GM12878 (cell line): Measurements from ENCODE around the gene NKRF. TPM values are rescaled to one million over a fixed set of nuclear protein-coding genes. Genes with fewer than 3 reads are reported as not detected.

ENCODE experiments used
- ATAC-seq: fragments of 200-7000 bp; cut with Tn5 transposase; 3 replicates; pipeline ENCODE4 v1.9.1; 2020; ENCODE audit warnings: mild to moderate bottlenecking, moderate library complexity
- BruUV-seq: library from RNA; stranded (reverse); fragments of 400-500 nt; replicated peaks from 2 replicates; lab custom pipeline; 2021; lab: Mats Ljungman, UMichigan
- CTCF ChIA-PET: fragments of 300-600 bp; sonication (Branson Sonifier 250); formaldehyde crosslinking; extraction: SDS; loops from one replicate; lab custom pipeline; 2021; ENCODE audit warnings: inconsistent platforms; lab: Yijun Ruan, JAX
- POLR2A ChIA-PET: fragments of 350-600 bp; formaldehyde crosslinking; extraction: SDS; loops from one replicate; lab custom pipeline; 2021; ENCODE audit warnings: inconsistent platforms; lab: Charles Lee
- RAD21 ChIA-PET: fragments of 300-600 bp; sonication (Branson Sonifier 250); formaldehyde crosslinking; loops from one replicate; lab custom pipeline; 2023; ENCODE audit warnings: antibody characterized with exemption; ENCODE audit not compliant: unreplicated experiment; lab: Charles Lee
- SMC1A ChIA-PET: fragments of 300-600 bp; sonication (Branson Sonifier 250); formaldehyde crosslinking; loops from one replicate; lab custom pipeline; 2023; ENCODE audit not compliant: unreplicated experiment, uncharacterized antibody; lab: Charles Lee
- DNase-seq: peaks from one replicate; pipeline ENCODE4 v3.0.0-alpha.2; 2011; ENCODE audit warnings: low read depth, low spot score
- FAIRE-seq: peaks from 3 replicates; lab custom pipeline; 2011; peaks lifted over from hg19 to GRCh38; lab: Jason Lieb, UNC
- H2AFZ ChIP-seq: 2 replicates; pipeline ENCODE4 v1.6.0; 2011; ENCODE audit warnings: low read depth, low read length, control low read depth; ENCODE audit not compliant: control insufficient read depth
- H3K27ac ChIP-seq: 2 replicates; pipeline ENCODE4 v1.5.1; 2011; ENCODE audit warnings: control low read depth; ENCODE audit not compliant: control insufficient read depth, insufficient read depth
- H3K27me3 ChIP-seq, 2 experiments: replicated peaks in 1 of 2; 2 replicates each; pipeline versions ENCODE4 v1.6.0 to v1.6.1; 2011; ENCODE audit warnings: low read length in 1 of 2; ENCODE audit not compliant: control insufficient read depth in 2 of 2, insufficient read depth in 2 of 2
- H3K36me3 ChIP-seq, 2 experiments: 2 replicates each; pipeline ENCODE4 v1.5.1; 2011; ENCODE audit warnings: low read length in 1 of 2; ENCODE audit not compliant: control insufficient read depth in 2 of 2, insufficient read depth in 2 of 2
- H3K4me1 ChIP-seq: 2 replicates; pipeline ENCODE4 v1.6.1; 2011; ENCODE audit warnings: mild to moderate bottlenecking, low read length, moderate library complexity, mixed read lengths; ENCODE audit not compliant: control insufficient read depth, insufficient read depth
- H3K4me2 ChIP-seq: 2 replicates; pipeline ENCODE4 v1.6.0; 2011; ENCODE audit warnings: control low read depth; ENCODE audit not compliant: control insufficient read depth, insufficient read depth
- H3K4me3 ChIP-seq: fragments of 200-600 bp; sonication (generic); 2 replicates; pipeline ENCODE4 v1.5.1; 2016
- H3K79me2 ChIP-seq: 2 replicates; pipeline ENCODE4 v1.6.0; 2011; ENCODE audit warnings: low read length; ENCODE audit not compliant: control insufficient read depth, insufficient read depth
- H3K9ac ChIP-seq: 2 replicates; pipeline ENCODE4 v1.8.0; 2011; ENCODE audit warnings: low read length, control low read depth, mixed read lengths; ENCODE audit not compliant: control insufficient read depth, insufficient read depth
- H3K9me3 ChIP-seq: replicated peaks from 3 replicates; pipeline ENCODE4 v1.5.1; 2011; ENCODE audit warnings: mild to moderate bottlenecking, low read length; ENCODE audit not compliant: control insufficient read depth, insufficient read depth
- H4K20me1 ChIP-seq: 2 replicates; pipeline ENCODE4 v1.6.0; 2011; ENCODE audit not compliant: control insufficient read depth, insufficient read depth
- CREB1 ChIP-seq: IDR thresholded peaks from 2 replicates; pipeline ENCODE4 v1.6.1; 2012; ENCODE audit warnings: low read depth, mild to moderate bottlenecking, inconsistent platforms
- CREM ChIP-seq: IDR thresholded peaks from 2 replicates; pipeline ENCODE4 v1.6.1; 2014; ENCODE audit warnings: antibody characterized with exemption, low read depth
- DPF2 ChIP-seq: fragments of 450-650 bp; IDR thresholded peaks from 2 replicates; pipeline ENCODE4 v1.6.1; 2017; ENCODE audit warnings: mild to moderate bottlenecking
- EED ChIP-seq: sonication (generic); IDR thresholded peaks from 2 replicates; pipeline ENCODE4 v1.6.1; 2016; ENCODE audit warnings: antibody characterized with exemption, low read depth
- EP300 ChIP-seq, 2 experiments: fragments of 150-350 bp in 1 of 2; IDR thresholded peaks; 2 replicates each; pipeline ENCODE4 v1.6.1; 2011 to 2012; ENCODE audit warnings: low read depth in 2 of 2, low read length in 2 of 2, borderline replicate concordance in 1 of 2, improper control_type of control experiment in 1 of 2, inconsistent platforms in 1 of 2; ENCODE audit not compliant: control insufficient read depth in 1 of 2
- JUNB ChIP-seq: IDR thresholded peaks from 2 replicates; pipeline ENCODE4 v1.6.1; 2016; ENCODE audit warnings: antibody characterized with exemption, mild to moderate bottlenecking
- MEF2A ChIP-seq: IDR thresholded peaks from 2 replicates; pipeline ENCODE4 v1.6.1; 2011; ENCODE audit warnings: low read depth, mild to moderate bottlenecking, low read length, moderate library complexity; ENCODE audit not compliant: insufficient read depth
- MEF2B ChIP-seq: fragments of 450-650 bp; IDR thresholded peaks from 2 replicates; pipeline ENCODE4 v1.6.1; 2018; ENCODE audit warnings: mild to moderate bottlenecking, moderate library complexity; ENCODE audit not compliant: partially characterized antibody, poor library complexity, severe bottlenecking
- MTA2 ChIP-seq: fragments of 450-650 bp; IDR thresholded peaks from 2 replicates; pipeline ENCODE4 v1.6.1; 2016; ENCODE audit warnings: low read depth, mild to moderate bottlenecking, moderate library complexity
- NFIC ChIP-seq: IDR thresholded peaks from 2 replicates; pipeline ENCODE4 v1.6.1; 2012; ENCODE audit warnings: low read depth, mild to moderate bottlenecking, inconsistent platforms, low read length, moderate library complexity
- RCOR1 ChIP-seq: conservative IDR thresholded peaks from 2 replicates; pipeline ENCODE4 v1.6.1; 2012; ENCODE audit warnings: low read depth, low read length, improper control_type of control experiment
- RELB ChIP-seq: fragments of 450-650 bp; IDR thresholded peaks from 2 replicates; pipeline ENCODE4 v1.6.1; 2017; ENCODE audit warnings: low read depth, mild to moderate bottlenecking, moderate library complexity
- RUNX3 ChIP-seq: IDR thresholded peaks from 2 replicates; pipeline ENCODE4 v1.6.1; 2012; ENCODE audit warnings: low read length, inconsistent platforms
- TARDBP ChIP-seq: IDR thresholded peaks from 2 replicates; pipeline ENCODE4 v1.6.1; 2016; ENCODE audit warnings: borderline replicate concordance
- WGBS: methylation state at CpG from one replicate; pipeline ENCODE4 v1.1.6; 2016; ENCODE audit warnings: low lambda C conversion rate; ENCODE audit not compliant: insufficient replicate concordance, insufficient coverage; ENCODE audit errors: missing lambda C conversion rate; 5-methylcytosine and 5-hydroxymethylcytosine counted together
- in situ Hi-C: fragments of 300-500 bp; cut with MboI; formaldehyde crosslinking; loops from 9 replicates; pipeline ENCODE4 v1.14.3; 2018; ENCODE audit warnings: mixed read lengths
- intact Hi-C: fragments of 100-400 bp; cut with micrococcal nuclease; formaldehyde crosslinking; loops from one replicate; pipeline ENCODE4 v1.14.2; 2022; ENCODE audit not compliant: unreplicated experiment
- polyA plus RNA-seq, 11 experiments: library from polyadenylated mRNA; depleted of rRNA in 4 of 11; unstranded in 6 of 11; stranded (reverse) in 5 of 11; fragments of >200 nt; fragmentation: Nextera tagmentation in 4 of 11; fragmentation: Illumina TruSeq in 1 of 11; extraction: Ambion mirVana in 4 of 11; extraction: Trizol in 1 of 11; gene quantifications; 1 replicate in 1 of 11; 2 replicates in 10 of 11; pipeline versions ENCODE4 v1.2.1 to v1.2.3, GENCODE V29; 2011 to 2016; ENCODE audit warnings: inconsistent platforms in 2 of 11, missing spikeins in 2 of 11, low read depth in 1 of 11
- total RNA-seq, 4 experiments: library from RNA; depleted of rRNA in 3 of 4; stranded (reverse); fragments of >200 nt in 3 of 4; fragmentation: Illumina TruSeq in 1 of 4; extraction: Trizol in 1 of 4; gene quantifications; 2 replicates each; pipeline versions ENCODE4 v1.2.1 to v1.2.3, GENCODE V29; 2013 to 2021
- TF ChIP-seq, protein P1 (sequence below): IDR thresholded peaks from 2 replicates; pipeline ENCODE4 v1.6.1; 2012; ENCODE audit warnings: mild to moderate bottlenecking, low read depth, low read length

The NKRF gene
- total and polyA plus RNA-seq, 10 of the 15 experiments (the other 5 are each of a cell fraction or from before 2014, with no cell fraction given) = 6.2 to 21.5 (median 10.1) TPM

DNA sequence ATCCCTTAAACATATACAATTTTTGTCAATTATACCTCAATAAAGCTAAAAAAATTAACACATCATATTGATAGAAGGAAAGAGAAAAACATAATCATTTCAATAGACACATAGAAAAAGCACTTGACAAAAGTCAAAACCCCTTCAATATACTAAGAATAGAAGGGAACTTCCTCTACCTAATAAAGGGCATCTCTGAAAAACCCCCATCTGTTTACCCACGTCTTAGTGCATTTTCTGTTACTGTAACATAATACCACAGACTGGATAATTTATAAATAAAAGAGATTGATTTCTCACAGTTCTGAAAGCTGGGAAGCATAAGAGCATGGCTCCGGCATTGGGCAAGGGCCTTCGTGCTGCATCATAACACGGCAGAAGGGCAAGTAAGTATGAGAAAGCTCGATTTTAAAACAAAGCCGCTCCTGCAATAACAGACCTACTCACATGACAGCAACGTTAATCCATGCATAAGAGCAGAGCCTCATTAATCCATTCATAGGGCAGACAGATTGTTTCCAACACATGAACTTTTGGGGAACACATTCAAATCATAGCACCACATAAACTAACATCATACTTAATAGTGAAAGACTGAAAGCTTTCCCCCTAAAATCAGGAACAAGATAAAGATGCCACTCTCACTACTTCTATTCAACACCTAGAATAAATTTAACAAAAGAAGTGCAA, 56.8 kb downstream of the NKRF start:
- H3K4me1 ChIP-seq = no peaks in the 10 kb centered on the region
- ChIA-PET POLR2A (interaction anchor here (0.8 to 2.0 kb wide), 2 partner anchors 25 to 56 kb away, joined by 5 to 8 read pairs; partner anchors contain the start of genes NKRF and UBE2A), RAD21 (interaction anchor here (0.6 to 2.1 kb wide), 7 partner anchors 16 to 180 kb away, joined by 3 to 9 read pairs (median 4); partner anchors contain the start of genes NKRF, STEEP1 and UBE2A), CTCF (interaction anchor here (0.6 to 1.9 kb wide), 6 partner anchors 15 to 408 kb away, joined by 3 to 4 read pairs (median 3); no protein-coding TSS in a partner anchor), SMC1A (interaction anchor here (0.7 to 2.2 kb wide), 10 partner anchors 16 to 180 kb away, joined by 3 to 15 read pairs (median 3); partner anchors contain the start of genes STEEP1 and UBE2A)
- H3K9me3 ChIP-seq = no peaks in the 10 kb centered on the region
- peak overlapping the region; percentile 61 for H3K4me2 ChIP-seq
- in situ Hi-C loops = no loop called here
- FAIRE-seq = peak; percentile 35
- peak; percentile 8 for DNase-seq
- peak overlapping the region; percentile 65 for H3K27ac ChIP-seq
- no peaks in the 10 kb centered on the region for H3K27me3 ChIP-seq
- no TSS peak for BruUV-seq
- ATAC-seq = peak; percentile 87
- peaks cover 8% of the 10 kb centered on the region for H3K79me2 ChIP-seq
- no peaks in the 10 kb centered on the region for H4K20me1 ChIP-seq
- no peak overlapping the region for H2AFZ ChIP-seq
- intact Hi-C loops = no loop called here
- H3K4me3 ChIP-seq = 0 out of 2 replicates have a peak overlapping the region, but pooled peaks have one; percentile 10
- no peaks in the 10 kb centered on the region for H3K36me3 ChIP-seq
- WGBS = 2% methylated on average over 7 of the region's 7 CpGs
- TF ChIP-seq MEF2B (peak; percentile 51), TARDBP (no peak), RUNX3 (peak; percentile 27; the same call in 1 of the 2 replicates), RELB (peak; percentile 70; the same call in 1 of the 2 replicates), CREM (peak; percentile 18; the same call in 1 of the 2 replicates), NFIC (peak; percentile 42; the same call in 1 of the 2 replicates), RCOR1 (no peak), JUNB (peak; percentile 37; the same call in 1 of the 2 replicates), CREB1 (0 out of 2 replicates have a peak, but pooled peaks have one; percentile 20), EED (no peak), MEF2A (0 out of 2 replicates have a peak, but pooled peaks have one; percentile 41), EP300 (IDR thresholded peaks at IDR 0.05; ENCODE audit: borderline replicate concordance in 1 of 2, control insufficient read depth in 1 of 2, low read depth in 2 of 2, low read length in 2 of 2) (0 out of 4 replicates have a peak, but pooled peaks of 1 of the 2 experiments have one; percentile 26), MTA2 (0 out of 2 replicates have a peak, but pooled peaks have one; percentile 15), DPF2 (0 out of 2 replicates have a peak, but pooled peaks have one; percentile 20)
- TF ChIP-seq, protein P1, sequence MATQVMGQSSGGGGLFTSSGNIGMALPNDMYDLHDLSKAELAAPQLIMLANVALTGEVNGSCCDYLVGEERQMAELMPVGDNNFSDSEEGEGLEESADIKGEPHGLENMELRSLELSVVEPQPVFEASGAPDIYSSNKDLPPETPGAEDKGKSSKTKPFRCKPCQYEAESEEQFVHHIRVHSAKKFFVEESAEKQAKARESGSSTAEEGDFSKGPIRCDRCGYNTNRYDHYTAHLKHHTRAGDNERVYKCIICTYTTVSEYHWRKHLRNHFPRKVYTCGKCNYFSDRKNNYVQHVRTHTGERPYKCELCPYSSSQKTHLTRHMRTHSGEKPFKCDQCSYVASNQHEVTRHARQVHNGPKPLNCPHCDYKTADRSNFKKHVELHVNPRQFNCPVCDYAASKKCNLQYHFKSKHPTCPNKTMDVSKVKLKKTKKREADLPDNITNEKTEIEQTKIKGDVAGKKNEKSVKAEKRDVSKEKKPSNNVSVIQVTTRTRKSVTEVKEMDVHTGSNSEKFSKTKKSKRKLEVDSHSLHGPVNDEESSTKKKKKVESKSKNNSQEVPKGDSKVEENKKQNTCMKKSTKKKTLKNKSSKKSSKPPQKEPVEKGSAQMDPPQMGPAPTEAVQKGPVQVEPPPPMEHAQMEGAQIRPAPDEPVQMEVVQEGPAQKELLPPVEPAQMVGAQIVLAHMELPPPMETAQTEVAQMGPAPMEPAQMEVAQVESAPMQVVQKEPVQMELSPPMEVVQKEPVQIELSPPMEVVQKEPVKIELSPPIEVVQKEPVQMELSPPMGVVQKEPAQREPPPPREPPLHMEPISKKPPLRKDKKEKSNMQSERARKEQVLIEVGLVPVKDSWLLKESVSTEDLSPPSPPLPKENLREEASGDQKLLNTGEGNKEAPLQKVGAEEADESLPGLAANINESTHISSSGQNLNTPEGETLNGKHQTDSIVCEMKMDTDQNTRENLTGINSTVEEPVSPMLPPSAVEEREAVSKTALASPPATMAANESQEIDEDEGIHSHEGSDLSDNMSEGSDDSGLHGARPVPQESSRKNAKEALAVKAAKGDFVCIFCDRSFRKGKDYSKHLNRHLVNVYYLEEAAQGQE = no peak
- no peak overlapping the region for H3K9ac ChIP-seq
